ENCODE measurements around the gene NR5A2. TPM values are rescaled to one million over a fixed set of nuclear protein-coding genes. Genes with fewer than 3 reads are reported as not detected.

NR5A2 gene
- total and polyA plus RNA-seq, 2 experiments from 2014 or later: 19.8 to 55.5 TPM

GRCh38 chr1:200172311-200172710 lies 144.8 kb downstream of the NR5A2 start:
- Histone ChIP-seq H3K27ac (no peak overlapping the region), H3K4me1 (ENCODE audit: insufficient read depth) (no peaks in the 10 kb centered on the region), H2AFZ (no peak overlapping the region), H3K9me2 (replicated peaks; ENCODE audit: insufficient read depth) (no peaks in the 10 kb centered on the region), H3K4me2 (no peak overlapping the region), H3K79me2 (no peaks in the 10 kb centered on the region), H3K36me3 (replicated peaks; ENCODE audit: insufficient read depth, low read depth) (no peaks in the 10 kb centered on the region), H3K27me3 (no peaks in the 10 kb centered on the region), H4K20me1 (ENCODE audit: insufficient read depth, poor library complexity, severe bottlenecking) (no peaks in the 10 kb centered on the region), H3K4me3 (no peak overlapping the region), H3K9me3 (ENCODE audit: low read depth) (no peaks in the 10 kb centered on the region)
- no peak for DNase-seq (ENCODE audit: low spot score)
- WGBS (ENCODE audit: low lambda C conversion rate, missing lambda C conversion rate): 74% methylated on average over 4 of the region's 4 CpGs
- TF ChIP-seq EZH2 (IDR thresholded peaks at IDR 0.05; ENCODE audit: borderline replicate concordance): no peak
- no peak for TF ChIP-seq EZH2phosphoT487 (IDR thresholded peaks at IDR 0.05; ENCODE audit: low read depth, severe bottlenecking, unreplicated experiment)
- no peak for TF ChIP-seq CTCF (IDR thresholded peaks at IDR 0.05; ENCODE audit: poor library complexity)

- H4K20me1 ChIP-seq (ENCODE audit: insufficient read depth, poor library complexity, severe bottlenecking): no peaks in the 10 kb centered on the region
- H3K4me2 ChIP-seq: no peak overlapping the region
- no peak for DNase-seq (ENCODE audit: low spot score)
- WGBS (ENCODE audit: low lambda C conversion rate, missing lambda C conversion rate): 56% methylated on average over 2 of the region's 2 CpGs
- H3K79me2 ChIP-seq: no peaks in the 10 kb centered on the region
- H3K27me3 ChIP-seq: no peaks in the 10 kb centered on the region
- H3K9me2 ChIP-seq (replicated peaks; ENCODE audit: insufficient read depth): no peaks in the 10 kb centered on the region
- no peaks in the 10 kb centered on the region for H3K9me3 ChIP-seq (ENCODE audit: low read depth)
- no peak overlapping the region for H3K4me3 ChIP-seq
- no peak for TF ChIP-seq EZH2 (IDR thresholded peaks at IDR 0.05; ENCODE audit: borderline replicate concordance)
- TF ChIP-seq CTCF (IDR thresholded peaks at IDR 0.05; ENCODE audit: poor library complexity): no peak
- no peak for TF ChIP-seq EZH2phosphoT487 (IDR thresholded peaks at IDR 0.05; ENCODE audit: low read depth, severe bottlenecking, unreplicated experiment)
- H3K27ac ChIP-seq: no peak overlapping the region
- no peak overlapping the region for H2AFZ ChIP-seq
- no peaks in the 10 kb centered on the region for H3K4me1 ChIP-seq (ENCODE audit: insufficient read depth)
- no peaks in the 10 kb centered on the region for H3K36me3 ChIP-seq (replicated peaks; ENCODE audit: insufficient read depth, low read depth)
Measured at GRCh38 chr1:200173097-200173618, 145.6 kb downstream of the NR5A2 start.

- Histone ChIP-seq H3K4me2 (no peak overlapping the region), H3K27me3 (no peaks in the 10 kb centered on the region), H3K9me3 (ENCODE audit: low read depth) (no peaks in the 10 kb centered on the region), H4K20me1 (ENCODE audit: insufficient read depth, poor library complexity, severe bottlenecking) (no peaks in the 10 kb centered on the region), H3K9me2 (replicated peaks; ENCODE audit: insufficient read depth) (no peaks in the 10 kb centered on the region), H3K4me1 (ENCODE audit: insufficient read depth) (no peaks in the 10 kb centered on the region), H3K79me2 (no peaks in the 10 kb centered on the region), H3K36me3 (replicated peaks; ENCODE audit: insufficient read depth, low read depth) (no peaks in the 10 kb centered on the region), H2AFZ (no peak overlapping the region), H3K4me3 (no peak overlapping the region), H3K27ac (no peak overlapping the region)
- TF ChIP-seq EZH2phosphoT487 (IDR thresholded peaks at IDR 0.05; ENCODE audit: low read depth, severe bottlenecking, unreplicated experiment) (no peak), EZH2 (IDR thresholded peaks at IDR 0.05; ENCODE audit: borderline replicate concordance) (no peak), CTCF (IDR thresholded peaks at IDR 0.05; ENCODE audit: poor library complexity) (no peak)
- 84% methylated on average over 5 of the region's 5 CpGs for WGBS (ENCODE audit: low lambda C conversion rate, missing lambda C conversion rate)
- no peak for DNase-seq (ENCODE audit: low spot score)
Measured at GRCh38 chr1:200174525-200175295, 147.2 kb downstream of the NR5A2 start.

All from hepatocyte (in vitro differentiated cells).